GM23338 (cell line): ENCODE measurements around the gene FAXC. TPM values are rescaled to one million over a fixed set of nuclear protein-coding genes. Genes with fewer than 3 reads are reported as not detected.

ENCODE experiments used
- JUNB ChIP-seq: IDR thresholded peaks from one replicate; pipeline ENCODE4 v1.6.1; 2016; ENCODE audit warnings: antibody characterized with exemption; ENCODE audit not compliant: unreplicated experiment
- NANOG ChIP-seq: IDR thresholded peaks from 2 replicates; pipeline ENCODE4 v1.6.1; 2016; ENCODE audit warnings: antibody characterized with exemption, borderline replicate concordance
- POLR2AphosphoS5 ChIP-seq: IDR thresholded peaks from 2 replicates; pipeline ENCODE4 v1.6.1; 2016; ENCODE audit warnings: antibody characterized with exemption, low read depth
- polyA plus RNA-seq: library from polyadenylated mRNA; unstranded; fragments of >200 nt; fragmentation: Nextera tagmentation; extraction: Ambion mirVana; gene quantifications from 2 replicates; pipeline ENCODE4 v1.2.1, GENCODE V29; 2016
- total RNA-seq: library from RNA; depleted of rRNA; stranded (reverse); fragments of >200 nt; shearing (Covaris generic); gene quantifications from 2 replicates; pipeline ENCODE4 v1.2.3, GENCODE V29; 2014
- TF ChIP-seq, protein P1 (sequence below): fragments of 250-450 bp; sonication (Bioruptor Pico); IDR thresholded peaks from 2 replicates; pipeline ENCODE4 v1.5.0; 2020; ENCODE audit warnings: mild to moderate bottlenecking, moderate library complexity
- TF ChIP-seq, protein P2 (sequence below), 2 experiments: fragments of 200-600 bp in 1 of 2; sonication (generic) in 1 of 2; conservative IDR thresholded peaks; 2 replicates each; pipeline versions ENCODE4 v1.5.1 to v1.6.1; 2016 to 2017; ENCODE audit warnings: antibody characterized with exemption in 2 of 2, low read depth in 2 of 2, mild to moderate bottlenecking in 2 of 2, moderate library complexity in 1 of 2
- TF ChIP-seq, protein P3 (sequence below): IDR thresholded peaks from 2 replicates; pipeline ENCODE4 v1.6.1; 2016; ENCODE audit warnings: antibody characterized with exemption

FAXC gene
- total and polyA plus RNA-seq, 2 experiments from 2014 or later = 10.5 to 15.2 TPM

DNA sequence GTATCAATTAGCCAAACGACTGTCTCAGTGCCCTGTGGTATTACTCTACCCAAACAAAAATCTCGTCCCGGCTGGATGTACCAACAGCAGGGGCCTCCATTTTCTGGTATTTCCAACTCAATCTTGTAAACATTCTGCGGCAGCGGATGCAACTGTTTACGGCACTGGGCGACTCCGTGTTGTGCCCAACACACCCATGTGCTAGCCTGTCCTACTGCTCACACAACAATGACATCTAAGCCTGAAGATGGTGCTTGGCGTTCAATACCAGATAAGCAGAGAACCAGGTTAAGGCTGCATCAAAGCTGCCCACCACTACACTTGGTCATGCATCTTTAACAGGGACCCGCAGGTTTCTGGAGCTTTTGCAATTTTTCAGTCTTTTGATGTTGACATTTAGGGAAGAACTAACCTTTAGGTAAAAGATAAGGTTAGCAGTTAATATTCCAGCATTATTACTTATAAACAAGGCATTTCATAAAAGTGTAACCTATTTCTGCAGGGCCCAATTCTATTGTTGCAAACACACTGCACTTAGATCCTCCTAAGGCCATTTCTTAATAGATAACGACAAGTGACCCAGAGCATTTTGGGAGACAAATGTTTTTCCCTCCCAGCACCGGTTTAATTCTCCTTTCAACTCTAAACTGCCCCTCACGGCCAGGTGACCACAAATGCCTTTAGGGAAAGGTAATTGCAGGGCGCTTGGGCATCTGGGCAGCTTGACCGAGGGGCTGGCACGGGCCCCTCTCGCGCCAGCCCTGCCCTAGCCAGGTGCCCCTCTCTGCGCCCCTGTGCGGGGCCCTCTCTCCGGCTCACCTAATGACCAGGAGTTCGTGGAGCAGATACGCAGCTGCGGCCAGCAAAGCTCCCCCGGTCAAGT is 945 bp downstream of the FAXC start (continued):
- TF ChIP-seq, protein P1, sequence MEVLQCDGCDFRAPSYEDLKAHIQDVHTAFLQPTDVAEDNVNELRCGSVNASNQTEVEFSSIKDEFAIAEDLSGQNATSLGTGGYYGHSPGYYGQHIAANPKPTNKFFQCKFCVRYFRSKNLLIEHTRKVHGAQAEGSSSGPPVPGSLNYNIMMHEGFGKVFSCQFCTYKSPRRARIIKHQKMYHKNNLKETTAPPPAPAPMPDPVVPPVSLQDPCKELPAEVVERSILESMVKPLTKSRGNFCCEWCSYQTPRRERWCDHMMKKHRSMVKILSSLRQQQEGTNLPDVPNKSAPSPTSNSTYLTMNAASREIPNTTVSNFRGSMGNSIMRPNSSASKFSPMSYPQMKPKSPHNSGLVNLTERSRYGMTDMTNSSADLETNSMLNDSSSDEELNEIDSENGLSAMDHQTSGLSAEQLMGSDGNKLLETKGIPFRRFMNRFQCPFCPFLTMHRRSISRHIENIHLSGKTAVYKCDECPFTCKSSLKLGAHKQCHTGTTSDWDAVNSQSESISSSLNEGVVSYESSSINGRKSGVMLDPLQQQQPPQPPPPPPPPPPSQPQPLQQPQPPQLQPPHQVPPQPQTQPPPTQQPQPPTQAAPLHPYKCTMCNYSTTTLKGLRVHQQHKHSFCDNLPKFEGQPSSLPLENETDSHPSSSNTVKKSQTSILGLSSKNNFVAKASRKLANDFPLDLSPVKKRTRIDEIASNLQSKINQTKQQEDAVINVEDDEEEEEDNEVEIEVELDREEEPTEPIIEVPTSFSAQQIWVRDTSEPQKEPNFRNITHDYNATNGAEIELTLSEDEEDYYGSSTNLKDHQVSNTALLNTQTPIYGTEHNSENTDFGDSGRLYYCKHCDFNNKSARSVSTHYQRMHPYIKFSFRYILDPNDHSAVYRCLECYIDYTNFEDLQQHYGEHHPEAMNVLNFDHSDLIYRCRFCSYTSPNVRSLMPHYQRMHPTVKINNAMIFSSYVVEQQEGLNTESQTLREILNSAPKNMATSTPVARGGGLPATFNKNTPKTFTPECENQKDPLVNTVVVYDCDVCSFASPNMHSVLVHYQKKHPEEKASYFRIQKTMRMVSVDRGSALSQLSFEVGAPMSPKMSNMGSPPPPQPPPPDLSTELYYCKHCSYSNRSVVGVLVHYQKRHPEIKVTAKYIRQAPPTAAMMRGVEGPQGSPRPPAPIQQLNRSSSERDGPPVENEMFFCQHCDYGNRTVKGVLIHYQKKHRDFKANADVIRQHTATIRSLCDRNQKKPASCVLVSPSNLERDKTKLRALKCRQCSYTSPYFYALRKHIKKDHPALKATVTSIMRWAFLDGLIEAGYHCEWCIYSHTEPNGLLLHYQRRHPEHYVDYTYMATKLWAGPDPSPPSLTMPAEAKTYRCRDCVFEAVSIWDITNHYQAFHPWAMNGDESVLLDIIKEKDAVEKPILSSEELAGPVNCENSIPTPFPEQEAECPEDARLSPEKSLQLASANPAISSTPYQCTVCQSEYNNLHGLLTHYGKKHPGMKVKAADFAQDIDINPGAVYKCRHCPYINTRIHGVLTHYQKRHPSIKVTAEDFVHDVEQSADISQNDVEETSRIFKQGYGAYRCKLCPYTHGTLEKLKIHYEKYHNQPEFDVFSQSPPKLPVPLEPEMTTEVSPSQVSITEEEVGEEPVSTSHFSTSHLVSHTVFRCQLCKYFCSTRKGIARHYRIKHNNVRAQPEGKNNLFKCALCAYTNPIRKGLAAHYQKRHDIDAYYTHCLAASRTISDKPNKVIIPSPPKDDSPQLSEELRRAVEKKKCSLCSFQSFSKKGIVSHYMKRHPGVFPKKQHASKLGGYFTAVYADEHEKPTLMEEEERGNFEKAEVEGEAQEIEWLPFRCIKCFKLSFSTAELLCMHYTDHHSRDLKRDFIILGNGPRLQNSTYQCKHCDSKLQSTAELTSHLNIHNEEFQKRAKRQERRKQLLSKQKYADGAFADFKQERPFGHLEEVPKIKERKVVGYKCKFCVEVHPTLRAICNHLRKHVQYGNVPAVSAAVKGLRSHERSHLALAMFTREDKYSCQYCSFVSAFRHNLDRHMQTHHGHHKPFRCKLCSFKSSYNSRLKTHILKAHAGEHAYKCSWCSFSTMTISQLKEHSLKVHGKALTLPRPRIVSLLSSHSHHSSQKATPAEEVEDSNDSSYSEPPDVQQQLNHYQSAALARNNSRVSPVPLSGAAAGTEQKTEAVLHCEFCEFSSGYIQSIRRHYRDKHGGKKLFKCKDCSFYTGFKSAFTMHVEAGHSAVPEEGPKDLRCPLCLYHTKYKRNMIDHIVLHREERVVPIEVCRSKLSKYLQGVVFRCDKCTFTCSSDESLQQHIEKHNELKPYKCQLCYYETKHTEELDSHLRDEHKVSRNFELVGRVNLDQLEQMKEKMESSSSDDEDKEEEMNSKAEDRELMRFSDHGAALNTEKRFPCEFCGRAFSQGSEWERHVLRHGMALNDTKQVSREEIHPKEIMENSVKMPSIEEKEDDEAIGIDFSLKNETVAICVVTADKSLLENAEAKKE (CRISPR knock-in tag) = no peak
- TF ChIP-seq POLR2AphosphoS5 = no peak
- no peak for TF ChIP-seq NANOG
- no peak for TF ChIP-seq JUNB
- TF ChIP-seq, protein P2, sequence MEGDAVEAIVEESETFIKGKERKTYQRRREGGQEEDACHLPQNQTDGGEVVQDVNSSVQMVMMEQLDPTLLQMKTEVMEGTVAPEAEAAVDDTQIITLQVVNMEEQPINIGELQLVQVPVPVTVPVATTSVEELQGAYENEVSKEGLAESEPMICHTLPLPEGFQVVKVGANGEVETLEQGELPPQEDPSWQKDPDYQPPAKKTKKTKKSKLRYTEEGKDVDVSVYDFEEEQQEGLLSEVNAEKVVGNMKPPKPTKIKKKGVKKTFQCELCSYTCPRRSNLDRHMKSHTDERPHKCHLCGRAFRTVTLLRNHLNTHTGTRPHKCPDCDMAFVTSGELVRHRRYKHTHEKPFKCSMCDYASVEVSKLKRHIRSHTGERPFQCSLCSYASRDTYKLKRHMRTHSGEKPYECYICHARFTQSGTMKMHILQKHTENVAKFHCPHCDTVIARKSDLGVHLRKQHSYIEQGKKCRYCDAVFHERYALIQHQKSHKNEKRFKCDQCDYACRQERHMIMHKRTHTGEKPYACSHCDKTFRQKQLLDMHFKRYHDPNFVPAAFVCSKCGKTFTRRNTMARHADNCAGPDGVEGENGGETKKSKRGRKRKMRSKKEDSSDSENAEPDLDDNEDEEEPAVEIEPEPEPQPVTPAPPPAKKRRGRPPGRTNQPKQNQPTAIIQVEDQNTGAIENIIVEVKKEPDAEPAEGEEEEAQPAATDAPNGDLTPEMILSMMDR (conservative IDR thresholded peaks at IDR 0.05; ENCODE audit: low read depth in 2 of 2) = no peak
- TF ChIP-seq, protein P3, sequence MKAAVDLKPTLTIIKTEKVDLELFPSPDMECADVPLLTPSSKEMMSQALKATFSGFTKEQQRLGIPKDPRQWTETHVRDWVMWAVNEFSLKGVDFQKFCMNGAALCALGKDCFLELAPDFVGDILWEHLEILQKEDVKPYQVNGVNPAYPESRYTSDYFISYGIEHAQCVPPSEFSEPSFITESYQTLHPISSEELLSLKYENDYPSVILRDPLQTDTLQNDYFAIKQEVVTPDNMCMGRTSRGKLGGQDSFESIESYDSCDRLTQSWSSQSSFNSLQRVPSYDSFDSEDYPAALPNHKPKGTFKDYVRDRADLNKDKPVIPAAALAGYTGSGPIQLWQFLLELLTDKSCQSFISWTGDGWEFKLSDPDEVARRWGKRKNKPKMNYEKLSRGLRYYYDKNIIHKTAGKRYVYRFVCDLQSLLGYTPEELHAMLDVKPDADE = no peak
